Liver (tissue), 3 donors: ENCODE results near the gene ANKRD33B.

Source experiments
- ATF3 ChIP-seq: IDR thresholded peaks from 2 replicates; pipeline ENCODE4 v1.6.1; 2016; ENCODE audit warnings: antibody characterized with exemption
- CTCF ChIP-seq: fragments of 150-350 bp; IDR thresholded peaks from 2 replicates; pipeline ENCODE4 v1.5.1; 2017; ENCODE audit warnings: improper control_type of control experiment, low read depth, low read length; ENCODE audit not compliant: missing input control
- GABPA ChIP-seq, 2 donors: IDR thresholded peaks in 1 of 2; conservative IDR thresholded peaks in 1 of 2; 2 replicates each; pipeline ENCODE4 v1.6.1; 2016; ENCODE audit warnings: antibody characterized with exemption in 2 of 2, mild to moderate bottlenecking in 1 of 2, moderate library complexity in 1 of 2
- JUND ChIP-seq, 2 donors: IDR thresholded peaks; 2 replicates each; pipeline ENCODE4 v1.6.1; 2016; ENCODE audit warnings: antibody characterized with exemption in 2 of 2
- RAD21 ChIP-seq, 2 donors: IDR thresholded peaks; 2 replicates each; pipeline ENCODE4 v1.6.1; 2016; ENCODE audit warnings: antibody characterized with exemption in 2 of 2, mild to moderate bottlenecking in 2 of 2
- TAF1 ChIP-seq: conservative IDR thresholded peaks from 2 replicates; pipeline ENCODE4 v1.6.1; 2016; ENCODE audit warnings: antibody characterized with exemption, mild to moderate bottlenecking
- donor health status: healthy.
- donor health status: healthy.

GRCh38 chr5:10602031-10602806 is 38.3 kb downstream of the ANKRD33B start:
- TF ChIP-seq CTCF (no peak), RAD21 (IDR thresholded peaks at IDR 0.05) (peak; percentile 42 to 55), TAF1 (peak; percentile 54), GABPA (IDR thresholded peaks at IDR 0.05 in 1 of 2, conservative IDR thresholded peaks at IDR 0.05 in 1 of 2) (no peak), ATF3 (no peak), JUND (IDR thresholded peaks at IDR 0.05) (peak; percentile 16 to 19)
